HG03139 (cell line): ENCODE measurements around the gene TMEM132C.
"Not testable (repeated sequence)": the region's sequence is repeated elsewhere in the genome, so short reads cannot be mapped to it uniquely, and the experiment has no call there.

Experiments used
- ATAC-seq: cut with Tn5 transposase; IDR thresholded peaks from one replicate; pipeline ENCODE4 v1.9.1; 2021; ENCODE audit not compliant: unreplicated experiment

TMEM132C gene

GRCh38 chr12:128267131-128267622 lies at the start of gene TMEM132C:
Gene TMEM132C (plus strand): TSS chr12:128267170. CDS start chr12:128267403, 233 bp downstream.
- ATAC-seq = no peak

GRCh38 chr12:128224226-128224625 lies 42.7 kb upstream of the TMEM132C start:
- ATAC-seq = no peak

GRCh38 chr12:128228581-128228980 lies 38.4 kb upstream of the TMEM132C start:
- no peak for ATAC-seq

GRCh38 chr12:128235635-128236417 lies 31.1 kb upstream of the TMEM132C start:
- ATAC-seq = no peak

GRCh38 chr12:128236525-128236924 lies 30.4 kb upstream of the TMEM132C start:
- no peak for ATAC-seq

GRCh38 chr12:128240745-128241144 lies 26.2 kb upstream of the TMEM132C start:
- ATAC-seq = no peak

GRCh38 chr12:128245121-128245520 lies 21.8 kb upstream of the TMEM132C start:
- no peak for ATAC-seq

GRCh38 chr12:128245905-128246304 lies 21.1 kb upstream of the TMEM132C start:
- no peak for ATAC-seq

GRCh38 chr12:128250096-128250495 lies 16.9 kb upstream of the TMEM132C start:
- ATAC-seq = no peak

GRCh38 chr12:128253829-128254228 lies 13.1 kb upstream of the TMEM132C start:
- not testable (repeated sequence) for ATAC-seq

- ATAC-seq = no peak
These were observed 8.0 kb upstream of the TMEM132C start for GRCh38 chr12:128258866-128259555.

GRCh38 chr12:128259556-128260070 lies 7.4 kb upstream of the TMEM132C start:
- no peak for ATAC-seq

GRCh38 chr12:128261757-128262156 lies 5.2 kb upstream of the TMEM132C start:
- no peak for ATAC-seq

GRCh38 chr12:128265566-128265965 lies 1.4 kb upstream of the TMEM132C start:
- no peak for ATAC-seq

- ATAC-seq = no peak
These were observed 884 bp upstream of the TMEM132C start for GRCh38 chr12:128266086-128266485.

GRCh38 chr12:128266541-128267130 lies 334 bp upstream of the TMEM132C start:
- no peak for ATAC-seq

GRCh38 chr12:128267651-128268378 lies 845 bp downstream of the TMEM132C start:
- ATAC-seq = no peak

- no peak for ATAC-seq
These were observed 1.5 kb downstream of the TMEM132C start for GRCh38 chr12:128268379-128268995.

GRCh38 chr12:128269181-128269591 lies 2.2 kb downstream of the TMEM132C start:
- no peak for ATAC-seq

GRCh38 chr12:128276471-128276870 lies 9.5 kb downstream of the TMEM132C start:
- no peak for ATAC-seq
